Measurements from ENCODE around the gene HEATR5A.
"Not testable (repeated sequence)": the region's sequence is repeated elsewhere in the genome, so short reads cannot be mapped to it uniquely, and the experiment has no call there.

The HEATR5A gene

GRCh38 chr14:31387091-31387490 lies 33.3 kb downstream of the HEATR5A start:
- no peak for DNase-seq

- DNase-seq = no peak
These were observed 34.1 kb downstream of the HEATR5A start for GRCh38 chr14:31386271-31386670.

- DNase-seq = no peak
These were observed 38.1 kb downstream of the HEATR5A start for GRCh38 chr14:31382221-31382620.

- DNase-seq = no peak
These were observed 40.2 kb downstream of the HEATR5A start for GRCh38 chr14:31380106-31380505.

- DNase-seq = not testable (repeated sequence)
These were observed 41.0 kb downstream of the HEATR5A start for GRCh38 chr14:31379125-31379947.

- no peak for DNase-seq
These were observed 42.9 kb downstream of the HEATR5A start for GRCh38 chr14:31377433-31377832.

GRCh38 chr14:31371646-31372045 lies 48.7 kb downstream of the HEATR5A start:
- DNase-seq = no peak

- DNase-seq = no peak
These were observed 56.8 kb downstream of the HEATR5A start for GRCh38 chr14:31363331-31364073.

- DNase-seq = no peak
These were observed 57.6 kb downstream of the HEATR5A start for GRCh38 chr14:31362746-31363145.

- not testable (repeated sequence) for DNase-seq
These were observed 58.6 kb downstream of the HEATR5A start for GRCh38 chr14:31361761-31362160.

GRCh38 chr14:31360919-31361662 lies 59.3 kb downstream of the HEATR5A start:
- DNase-seq = no peak

GRCh38 chr14:31357279-31357678 lies 63.1 kb downstream of the HEATR5A start:
- no peak for DNase-seq

GRCh38 chr14:31346097-31346496 lies 74.3 kb downstream of the HEATR5A start:
- DNase-seq = no peak

- no peak for DNase-seq
These were observed 79.1 kb downstream of the HEATR5A start for GRCh38 chr14:31341280-31341679.

GRCh38 chr14:31340297-31341063 lies 79.9 kb downstream of the HEATR5A start:
- DNase-seq = no peak

- DNase-seq = no peak
These were observed 80.6 kb downstream of the HEATR5A start for GRCh38 chr14:31339743-31340142.

- no peak for DNase-seq
These were observed 83.0 kb downstream of the HEATR5A start for GRCh38 chr14:31337331-31337730.

GRCh38 chr14:31336646-31337045 lies 83.7 kb downstream of the HEATR5A start:
- no peak for DNase-seq

- DNase-seq = not testable (repeated sequence)
These were observed 89.0 kb downstream of the HEATR5A start for GRCh38 chr14:31331395-31331794.

GRCh38 chr14:31329876-31330521 lies 90.4 kb downstream of the HEATR5A start:
- not testable (repeated sequence) for DNase-seq

- DNase-seq = no peak
These were observed 94.2 kb downstream of the HEATR5A start for GRCh38 chr14:31326111-31326510.

GRCh38 chr14:31323419-31323818 lies 96.9 kb downstream of the HEATR5A start:
- DNase-seq = no peak
